ENCODE data around the gene HDAC7.
"Not testable (repeated sequence)": the region's sequence is repeated elsewhere in the genome, so short reads cannot be mapped to it uniquely, and the experiment has no call there.

The HDAC7 gene

DNA sequence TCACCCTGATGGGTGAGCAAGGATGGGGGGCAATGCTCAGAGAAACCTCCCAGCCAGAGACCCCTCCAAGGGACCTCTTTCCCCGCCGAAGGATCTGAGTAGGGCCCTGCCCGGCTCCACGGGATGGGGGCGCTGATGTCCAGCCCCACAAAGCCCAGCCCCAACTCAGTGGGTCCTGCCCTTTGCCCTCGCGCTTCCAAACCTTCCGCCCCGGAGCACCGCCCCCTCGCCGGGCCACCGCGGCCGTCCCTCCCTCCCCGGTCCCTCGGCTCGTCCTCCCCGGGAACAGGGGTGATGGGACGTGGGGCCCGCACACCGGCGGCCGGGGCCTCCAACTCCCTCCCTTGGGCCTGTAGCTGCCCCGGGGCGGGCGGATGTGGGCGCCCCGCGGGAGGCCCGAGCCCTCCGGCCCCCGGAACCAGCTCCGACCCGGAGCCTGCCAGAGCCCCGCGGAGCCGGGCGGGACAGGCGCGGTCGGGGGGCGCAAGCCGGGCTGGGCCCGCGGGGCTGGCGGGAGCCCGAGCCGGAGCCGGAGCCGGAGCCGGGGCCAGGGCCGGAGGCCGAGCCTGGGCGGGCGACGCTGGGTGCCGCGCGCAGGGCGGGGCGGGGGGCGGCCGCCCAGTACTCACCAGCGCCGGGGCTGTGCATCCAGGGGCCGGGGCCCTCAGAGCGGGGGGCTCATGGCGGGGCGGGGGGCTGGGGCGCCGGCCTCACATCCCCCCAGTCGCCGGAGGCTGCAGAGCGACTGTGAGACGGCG, 386 bp downstream of the HDAC7 start:
- no peak for DNase-seq (ENCODE audit: low read depth)
- TF ChIP-seq, protein P1, sequence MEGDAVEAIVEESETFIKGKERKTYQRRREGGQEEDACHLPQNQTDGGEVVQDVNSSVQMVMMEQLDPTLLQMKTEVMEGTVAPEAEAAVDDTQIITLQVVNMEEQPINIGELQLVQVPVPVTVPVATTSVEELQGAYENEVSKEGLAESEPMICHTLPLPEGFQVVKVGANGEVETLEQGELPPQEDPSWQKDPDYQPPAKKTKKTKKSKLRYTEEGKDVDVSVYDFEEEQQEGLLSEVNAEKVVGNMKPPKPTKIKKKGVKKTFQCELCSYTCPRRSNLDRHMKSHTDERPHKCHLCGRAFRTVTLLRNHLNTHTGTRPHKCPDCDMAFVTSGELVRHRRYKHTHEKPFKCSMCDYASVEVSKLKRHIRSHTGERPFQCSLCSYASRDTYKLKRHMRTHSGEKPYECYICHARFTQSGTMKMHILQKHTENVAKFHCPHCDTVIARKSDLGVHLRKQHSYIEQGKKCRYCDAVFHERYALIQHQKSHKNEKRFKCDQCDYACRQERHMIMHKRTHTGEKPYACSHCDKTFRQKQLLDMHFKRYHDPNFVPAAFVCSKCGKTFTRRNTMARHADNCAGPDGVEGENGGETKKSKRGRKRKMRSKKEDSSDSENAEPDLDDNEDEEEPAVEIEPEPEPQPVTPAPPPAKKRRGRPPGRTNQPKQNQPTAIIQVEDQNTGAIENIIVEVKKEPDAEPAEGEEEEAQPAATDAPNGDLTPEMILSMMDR (IDR thresholded peaks at IDR 0.05; ENCODE audit: low read depth, low read length, missing control alignments), result peak; percentile 36
- in situ Hi-C loops (cut with HindIII; ENCODE audit: low sequenced_read_pairs), result no loop called here
- peak overlapping the region; percentile 64 for H3K4me3 ChIP-seq (ENCODE audit: low read depth, low read length)

DNA sequence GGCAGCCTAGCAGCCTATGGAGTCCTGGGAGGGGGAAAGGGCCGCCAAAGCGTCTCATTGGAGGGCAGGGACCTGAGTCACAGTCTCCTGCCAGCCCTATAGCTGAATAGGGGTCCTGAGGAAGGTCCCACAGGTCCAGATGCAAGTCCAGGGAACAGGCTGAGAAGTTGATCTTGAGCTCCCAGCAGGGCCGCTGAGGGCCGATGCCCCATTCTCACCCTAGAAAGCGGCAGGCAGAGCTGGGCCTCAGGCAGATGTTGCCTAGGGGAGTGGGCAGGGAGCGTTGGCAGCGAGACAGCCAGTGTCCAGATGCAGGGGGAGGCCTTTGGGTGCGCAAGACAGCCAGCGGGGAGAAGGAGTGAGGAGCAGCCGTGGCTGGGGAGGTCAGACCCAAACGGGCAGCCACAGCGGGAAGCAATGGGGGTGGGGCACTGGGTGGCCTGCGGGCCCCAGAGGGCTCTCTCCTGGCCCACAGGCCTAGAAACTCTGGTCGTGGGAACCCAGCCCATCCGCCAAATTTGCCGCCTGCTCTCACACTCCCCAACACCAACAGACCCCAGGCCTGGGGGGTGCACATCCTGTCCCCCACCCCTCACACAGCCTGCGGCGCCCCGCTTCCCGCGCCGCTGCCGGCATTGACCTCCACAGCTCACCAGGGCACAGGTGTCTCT, 1.1 kb downstream of the HDAC7 start:
- in situ Hi-C loops (cut with HindIII; ENCODE audit: low sequenced_read_pairs), result no loop called here
- no peak for DNase-seq (ENCODE audit: low read depth)
- TF ChIP-seq, protein P1 (IDR thresholded peaks at IDR 0.05; ENCODE audit: low read depth, low read length, missing control alignments), result no peak
- H3K4me3 ChIP-seq (ENCODE audit: low read depth, low read length), result peak overlapping the region; percentile 64

DNA sequence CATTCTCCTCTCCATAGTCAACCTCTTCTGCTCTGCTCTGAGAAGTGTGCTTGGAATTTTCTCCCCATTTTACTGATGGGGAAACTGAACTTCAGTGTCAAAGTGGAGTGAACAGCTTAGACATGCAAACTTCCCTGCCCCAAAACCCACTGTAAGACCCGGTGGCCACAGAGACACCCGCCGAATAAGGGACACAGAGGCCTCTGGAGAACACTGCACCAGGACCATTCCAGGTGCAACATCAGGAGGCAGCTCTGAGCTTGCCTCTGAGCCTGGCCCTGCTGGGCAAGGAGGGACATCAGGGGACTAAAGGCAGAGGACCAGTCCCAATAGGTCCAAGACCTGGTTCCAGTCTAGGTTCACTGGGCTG, 1.7 kb downstream of the HDAC7 start:
- in situ Hi-C loops (cut with HindIII; ENCODE audit: low sequenced_read_pairs), result no loop called here
- no peak for DNase-seq (ENCODE audit: low read depth)
- H3K4me3 ChIP-seq (ENCODE audit: low read depth, low read length), result peak overlapping the region; percentile 64
- TF ChIP-seq, protein P1 (IDR thresholded peaks at IDR 0.05; ENCODE audit: low read depth, low read length, missing control alignments), result peak; percentile 18

DNA sequence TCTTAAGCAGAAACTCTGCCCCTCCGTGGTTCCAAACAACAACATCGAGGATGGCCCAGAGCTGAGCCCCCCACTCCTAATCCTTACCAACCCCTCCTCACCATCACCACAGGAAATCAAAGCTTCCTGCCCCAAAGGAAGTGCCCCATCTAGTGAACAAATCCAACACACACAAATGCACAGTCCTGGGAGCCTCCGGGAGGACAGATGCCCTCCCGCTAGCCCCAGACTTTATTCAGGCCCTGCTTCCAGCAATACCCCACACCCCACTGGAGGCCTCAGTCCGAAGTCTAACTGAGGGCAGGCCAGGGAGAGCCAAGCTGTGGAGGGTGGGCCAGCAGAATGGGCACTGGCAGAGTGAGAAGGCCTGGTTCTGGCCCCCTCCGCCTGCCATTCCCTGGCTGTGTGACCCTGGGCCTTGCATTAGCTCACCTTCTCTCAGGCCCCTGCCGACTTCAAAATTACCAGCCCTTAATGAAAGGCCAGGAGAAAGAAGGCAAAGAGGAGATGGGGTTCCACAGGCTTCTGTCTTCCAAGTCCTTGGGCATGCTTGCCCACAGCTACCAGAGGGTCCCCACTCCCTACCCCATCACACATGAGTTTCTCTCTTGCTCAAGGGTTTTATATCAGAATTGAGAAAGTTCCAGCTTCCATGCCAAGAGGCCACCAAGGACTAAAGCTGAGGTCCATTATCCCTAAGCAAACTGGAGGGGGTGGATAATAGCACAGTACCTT, 2.3 kb downstream of the HDAC7 start:
- peak overlapping the region; percentile 64 for H3K4me3 ChIP-seq (ENCODE audit: low read depth, low read length)
- TF ChIP-seq, protein P1 (IDR thresholded peaks at IDR 0.05; ENCODE audit: low read depth, low read length, missing control alignments), result peak; percentile 36

DNA sequence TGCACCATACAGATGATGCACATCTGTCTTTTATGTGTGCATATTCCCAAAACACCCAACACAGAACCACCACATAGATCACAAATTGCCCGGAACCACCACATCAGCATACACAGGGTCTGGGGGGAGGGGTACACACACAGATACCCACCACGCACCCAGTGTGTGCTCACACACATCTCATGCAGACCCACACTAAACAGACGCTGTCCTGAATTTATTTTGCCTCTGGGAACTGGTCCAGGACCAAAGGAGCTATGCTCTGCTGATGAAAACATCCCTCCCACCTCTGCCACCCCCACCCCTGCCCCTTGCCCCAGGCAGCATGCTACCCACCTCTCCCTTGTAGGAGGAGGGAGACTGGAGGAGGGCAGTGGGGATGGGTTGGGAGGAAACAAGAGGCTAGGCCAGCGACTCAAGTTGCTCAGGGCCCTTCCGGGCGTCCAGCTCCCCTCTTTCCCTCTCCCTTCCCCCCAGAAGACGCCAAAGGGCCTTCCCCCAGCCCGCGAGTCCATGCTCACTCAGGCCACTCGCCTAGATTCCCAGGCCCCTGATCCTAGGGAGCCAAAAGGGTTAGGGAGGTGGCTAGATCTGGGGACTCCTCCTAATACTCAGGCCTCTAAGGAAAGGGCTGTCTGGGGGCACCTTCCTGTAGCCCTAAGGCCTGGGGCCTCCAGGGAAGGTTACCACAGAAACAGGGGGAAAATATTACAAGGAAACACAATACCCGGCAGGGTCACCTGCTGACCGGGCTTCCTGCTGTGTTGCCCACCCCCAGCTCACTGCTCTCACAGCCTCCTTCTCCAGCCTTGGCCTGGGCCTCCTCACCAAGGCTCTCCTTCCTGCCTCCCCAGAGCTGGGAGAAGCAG, 3.1 kb downstream of the HDAC7 start:
- H3K4me3 ChIP-seq (ENCODE audit: low read depth, low read length), result peak overlapping the region; percentile 64
- TF ChIP-seq, protein P1 (IDR thresholded peaks at IDR 0.05; ENCODE audit: low read depth, low read length, missing control alignments), result no peak
- DNase-seq (ENCODE audit: low read depth), result no peak
- in situ Hi-C loops (cut with HindIII; ENCODE audit: low sequenced_read_pairs), result no loop called here

More for the DNA sequence above, 2.3 kb downstream of the HDAC7 start:
- DNase-seq (ENCODE audit: low read depth), result no peak
- in situ Hi-C loops (cut with HindIII; ENCODE audit: low sequenced_read_pairs), result no loop called here

DNA sequence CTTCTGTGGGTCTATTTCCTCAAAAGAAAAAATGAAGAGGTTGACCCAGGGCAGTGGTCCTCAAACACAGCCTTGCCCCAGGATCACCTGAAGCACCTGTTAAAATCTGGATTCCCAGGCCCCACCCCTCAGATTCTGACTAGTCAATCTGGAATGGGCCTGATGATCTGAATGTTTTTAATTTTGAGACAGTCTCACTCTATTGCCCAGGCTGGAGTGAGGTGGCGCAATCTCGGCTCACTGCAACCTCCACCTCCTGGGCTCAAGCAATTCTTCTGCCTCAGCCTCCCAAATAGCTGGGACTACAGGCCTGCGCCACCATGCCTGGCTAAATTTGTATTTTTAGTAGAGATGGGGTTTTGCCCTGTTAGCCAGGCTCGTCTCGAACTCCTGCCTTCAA, 4.3 kb downstream of the HDAC7 start:
- H3K4me3 ChIP-seq (ENCODE audit: low read depth, low read length); DNase-seq (ENCODE audit: low read depth); in situ Hi-C loops (cut with HindIII; ENCODE audit: low sequenced_read_pairs): not testable (repeated sequence)
